Ishikawa (cell line): Measurements from ENCODE around the gene HOXA4.

Experiments used
- CEBPB ChIP-seq: IDR thresholded peaks from 2 replicates; pipeline ENCODE4 v1.6.1; 2012
- CREB1 ChIP-seq: IDR thresholded peaks from 2 replicates; pipeline ENCODE4 v1.6.1; 2012; ENCODE audit warnings: low read depth
- EGR1 ChIP-seq: IDR thresholded peaks from 2 replicates; pipeline ENCODE4 v1.6.1; 2012
- EP300 ChIP-seq: IDR thresholded peaks from 2 replicates; pipeline ENCODE4 v1.6.1; 2012; ENCODE audit warnings: borderline replicate concordance
- FOXM1 ChIP-seq: IDR thresholded peaks from 2 replicates; pipeline ENCODE4 v1.6.1; 2012; ENCODE audit warnings: low read depth, borderline replicate concordance
- TAF1 ChIP-seq: IDR thresholded peaks from 2 replicates; pipeline ENCODE4 v1.6.1; 2012; ENCODE audit warnings: low read depth, mild to moderate bottlenecking
- TF ChIP-seq, protein P1 (sequence below): IDR thresholded peaks from 2 replicates; pipeline ENCODE4 v1.6.1; 2012
- TF ChIP-seq, protein P2 (sequence below): IDR thresholded peaks from 2 replicates; pipeline ENCODE4 v1.6.1; 2012
- TF ChIP-seq, protein P3 (sequence below): IDR thresholded peaks from 2 replicates; pipeline ENCODE4 v1.6.1; 2012; ENCODE audit warnings: low read depth, mild to moderate bottlenecking

DNA sequence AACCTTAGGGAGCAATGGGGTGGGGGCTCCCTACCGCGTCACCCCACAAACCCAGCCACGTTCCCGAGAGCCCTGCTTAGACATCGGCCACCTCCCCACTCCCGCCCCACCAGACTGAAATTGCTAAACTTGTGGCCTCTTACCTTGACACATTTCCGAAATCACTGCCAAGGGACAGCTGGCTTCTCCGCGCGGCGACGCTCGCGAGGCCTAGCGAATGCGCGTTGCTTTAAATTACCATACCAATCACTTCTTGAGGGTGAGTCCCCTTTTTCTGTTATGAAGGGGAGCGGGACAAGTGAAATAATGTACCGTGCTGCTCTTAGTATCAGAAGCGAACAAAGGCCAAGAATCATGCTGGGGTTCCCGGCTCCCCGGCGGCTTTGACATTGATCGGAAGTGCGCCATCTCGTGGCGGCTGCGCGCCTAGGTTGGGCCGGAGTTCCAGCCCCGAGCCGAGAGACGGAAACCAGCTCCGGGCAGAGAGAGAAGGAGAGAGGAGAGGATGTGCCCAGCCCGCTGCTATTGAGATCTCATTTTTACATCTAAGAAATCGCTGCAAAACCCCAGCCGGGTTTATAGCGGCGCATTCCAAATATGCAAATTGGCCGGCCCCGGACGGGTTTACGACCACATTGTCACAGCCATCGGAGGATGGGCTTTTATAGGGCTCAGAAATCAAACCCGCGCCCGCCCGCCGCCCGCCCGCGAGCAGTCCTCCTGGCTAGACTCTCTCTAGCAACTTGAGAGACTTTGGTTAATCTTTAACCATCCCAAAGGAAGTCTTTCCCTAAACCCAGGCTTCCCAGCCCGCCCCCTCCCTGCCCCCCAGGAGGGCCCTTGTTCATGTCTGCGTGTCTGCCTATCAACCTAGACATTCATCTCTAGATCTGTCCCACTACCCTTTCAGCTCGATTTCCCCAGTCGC, 49.2 kb upstream of the HOXA4 start:
- TF ChIP-seq CEBPB (no peak), EP300 (no peak), CREB1 (no peak), FOXM1 (no peak), EGR1 (no peak), TAF1 (no peak)
- TF ChIP-seq, protein P1, sequence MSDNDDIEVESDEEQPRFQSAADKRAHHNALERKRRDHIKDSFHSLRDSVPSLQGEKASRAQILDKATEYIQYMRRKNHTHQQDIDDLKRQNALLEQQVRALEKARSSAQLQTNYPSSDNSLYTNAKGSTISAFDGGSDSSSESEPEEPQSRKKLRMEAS, result no peak
- TF ChIP-seq, protein P2, sequence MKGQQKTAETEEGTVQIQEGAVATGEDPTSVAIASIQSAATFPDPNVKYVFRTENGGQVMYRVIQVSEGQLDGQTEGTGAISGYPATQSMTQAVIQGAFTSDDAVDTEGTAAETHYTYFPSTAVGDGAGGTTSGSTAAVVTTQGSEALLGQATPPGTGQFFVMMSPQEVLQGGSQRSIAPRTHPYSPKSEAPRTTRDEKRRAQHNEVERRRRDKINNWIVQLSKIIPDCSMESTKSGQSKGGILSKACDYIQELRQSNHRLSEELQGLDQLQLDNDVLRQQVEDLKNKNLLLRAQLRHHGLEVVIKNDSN, result no peak
- TF ChIP-seq, protein P3, sequence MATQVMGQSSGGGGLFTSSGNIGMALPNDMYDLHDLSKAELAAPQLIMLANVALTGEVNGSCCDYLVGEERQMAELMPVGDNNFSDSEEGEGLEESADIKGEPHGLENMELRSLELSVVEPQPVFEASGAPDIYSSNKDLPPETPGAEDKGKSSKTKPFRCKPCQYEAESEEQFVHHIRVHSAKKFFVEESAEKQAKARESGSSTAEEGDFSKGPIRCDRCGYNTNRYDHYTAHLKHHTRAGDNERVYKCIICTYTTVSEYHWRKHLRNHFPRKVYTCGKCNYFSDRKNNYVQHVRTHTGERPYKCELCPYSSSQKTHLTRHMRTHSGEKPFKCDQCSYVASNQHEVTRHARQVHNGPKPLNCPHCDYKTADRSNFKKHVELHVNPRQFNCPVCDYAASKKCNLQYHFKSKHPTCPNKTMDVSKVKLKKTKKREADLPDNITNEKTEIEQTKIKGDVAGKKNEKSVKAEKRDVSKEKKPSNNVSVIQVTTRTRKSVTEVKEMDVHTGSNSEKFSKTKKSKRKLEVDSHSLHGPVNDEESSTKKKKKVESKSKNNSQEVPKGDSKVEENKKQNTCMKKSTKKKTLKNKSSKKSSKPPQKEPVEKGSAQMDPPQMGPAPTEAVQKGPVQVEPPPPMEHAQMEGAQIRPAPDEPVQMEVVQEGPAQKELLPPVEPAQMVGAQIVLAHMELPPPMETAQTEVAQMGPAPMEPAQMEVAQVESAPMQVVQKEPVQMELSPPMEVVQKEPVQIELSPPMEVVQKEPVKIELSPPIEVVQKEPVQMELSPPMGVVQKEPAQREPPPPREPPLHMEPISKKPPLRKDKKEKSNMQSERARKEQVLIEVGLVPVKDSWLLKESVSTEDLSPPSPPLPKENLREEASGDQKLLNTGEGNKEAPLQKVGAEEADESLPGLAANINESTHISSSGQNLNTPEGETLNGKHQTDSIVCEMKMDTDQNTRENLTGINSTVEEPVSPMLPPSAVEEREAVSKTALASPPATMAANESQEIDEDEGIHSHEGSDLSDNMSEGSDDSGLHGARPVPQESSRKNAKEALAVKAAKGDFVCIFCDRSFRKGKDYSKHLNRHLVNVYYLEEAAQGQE, result no peak
